Stimulated activated naive CD4-positive, alpha-beta T cell treated with Interleukin-2 at 50 U/mL for 16 hours (primary cell): Measurements from ENCODE around the gene GPX1.
"Not testable (repeated sequence)": the region's sequence is repeated elsewhere in the genome, so short reads cannot be mapped to it uniquely, and the experiment has no call there.

Experiments used
- DNase-seq: peaks from one replicate; lab custom pipeline; 2025; lab: John Stamatoyannopoulos, UW

Gene GPX1

GRCh38 chr3:49358217-49358883 is at the start of gene GPX1:
Gene GPX1, minus strand, starts transcription at chr3:49358353. Its CDS starts 75 bp downstream, at chr3:49358278.
- DNase-seq: peak; percentile 70

- no peak for DNase-seq
Observed at GRCh38 chr3:49406571-49407565, 48.7 kb upstream of the GPX1 start.

- not testable (repeated sequence) for DNase-seq
Observed at GRCh38 chr3:49405570-49405969, 47.4 kb upstream of the GPX1 start.

GRCh38 chr3:49403891-49404290 is 45.7 kb upstream of the GPX1 start:
- DNase-seq: no peak

- no peak for DNase-seq
Observed at GRCh38 chr3:49401766-49402165, 43.6 kb upstream of the GPX1 start.

GRCh38 chr3:49399461-49399860 is 41.3 kb upstream of the GPX1 start:
- no peak for DNase-seq

- DNase-seq: no peak
Observed at GRCh38 chr3:49397470-49397869, 39.3 kb upstream of the GPX1 start.

GRCh38 chr3:49391310-49391709 is 33.2 kb upstream of the GPX1 start:
- not testable (repeated sequence) for DNase-seq

- no peak for DNase-seq
Observed at GRCh38 chr3:49389297-49389696, 31.1 kb upstream of the GPX1 start.

- no peak for DNase-seq
Observed at GRCh38 chr3:49388289-49388820, 30.2 kb upstream of the GPX1 start.

GRCh38 chr3:49387721-49388120 is 29.6 kb upstream of the GPX1 start:
- DNase-seq: no peak

- DNase-seq: no peak
Observed at GRCh38 chr3:49386056-49386756, 28.1 kb upstream of the GPX1 start.

GRCh38 chr3:49385617-49386016 is 27.5 kb upstream of the GPX1 start:
- no peak for DNase-seq

- DNase-seq: no peak
Observed at GRCh38 chr3:49383387-49383786, 25.2 kb upstream of the GPX1 start.

- no peak for DNase-seq
Observed at GRCh38 chr3:49378249-49378895, 20.2 kb upstream of the GPX1 start.

- DNase-seq: peak; percentile 23
Observed at GRCh38 chr3:49377483-49377882, 19.3 kb upstream of the GPX1 start.

- no peak for DNase-seq
Observed at GRCh38 chr3:49371946-49372345, 13.8 kb upstream of the GPX1 start.

GRCh38 chr3:49370585-49371290 is 12.6 kb upstream of the GPX1 start:
- no peak for DNase-seq

- DNase-seq: no peak
Observed at GRCh38 chr3:49362561-49362960, 4.4 kb upstream of the GPX1 start.

GRCh38 chr3:49359623-49360022 is 1.5 kb upstream of the GPX1 start:
- DNase-seq: no peak

GRCh38 chr3:49358884-49359225 is 702 bp upstream of the GPX1 start:
- no peak for DNase-seq
